ENCODE results near the gene EVA1C.

DNA sequence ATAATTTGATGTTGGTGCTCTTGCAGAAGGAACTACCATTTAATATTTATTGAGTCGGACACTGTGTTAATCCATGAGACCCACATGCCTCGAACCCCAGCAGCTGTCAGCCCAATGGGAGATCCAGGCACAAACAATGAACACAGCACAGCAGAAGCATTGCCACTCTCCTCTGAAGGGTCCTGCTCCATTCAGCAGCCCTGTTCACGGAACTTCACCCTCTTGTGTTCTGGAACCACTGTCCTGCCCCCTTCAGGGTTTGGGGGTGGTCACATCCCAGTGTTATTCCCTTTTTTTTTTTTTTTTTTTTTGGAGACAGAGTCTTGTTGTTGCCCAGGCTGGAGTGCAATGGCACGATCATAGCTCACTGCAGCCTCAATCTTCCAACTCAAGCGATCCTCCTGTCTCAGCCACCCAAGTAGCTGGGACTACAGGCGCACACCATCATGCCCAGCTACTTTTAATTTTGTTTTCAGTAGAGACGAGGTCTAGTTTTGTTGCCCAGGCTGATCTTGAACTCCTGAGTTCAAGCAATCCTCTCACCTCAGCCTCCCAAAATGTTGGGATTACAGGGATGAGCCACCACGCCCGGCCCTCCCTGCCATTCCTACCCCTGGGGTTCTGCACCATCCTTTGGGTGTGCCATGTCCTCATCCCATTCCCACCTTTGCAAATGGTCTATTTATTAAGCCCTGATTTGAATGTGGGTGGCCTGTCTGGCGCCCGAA is 70.2 kb downstream of the EVA1C start:
- TF ChIP-seq, protein P1, sequence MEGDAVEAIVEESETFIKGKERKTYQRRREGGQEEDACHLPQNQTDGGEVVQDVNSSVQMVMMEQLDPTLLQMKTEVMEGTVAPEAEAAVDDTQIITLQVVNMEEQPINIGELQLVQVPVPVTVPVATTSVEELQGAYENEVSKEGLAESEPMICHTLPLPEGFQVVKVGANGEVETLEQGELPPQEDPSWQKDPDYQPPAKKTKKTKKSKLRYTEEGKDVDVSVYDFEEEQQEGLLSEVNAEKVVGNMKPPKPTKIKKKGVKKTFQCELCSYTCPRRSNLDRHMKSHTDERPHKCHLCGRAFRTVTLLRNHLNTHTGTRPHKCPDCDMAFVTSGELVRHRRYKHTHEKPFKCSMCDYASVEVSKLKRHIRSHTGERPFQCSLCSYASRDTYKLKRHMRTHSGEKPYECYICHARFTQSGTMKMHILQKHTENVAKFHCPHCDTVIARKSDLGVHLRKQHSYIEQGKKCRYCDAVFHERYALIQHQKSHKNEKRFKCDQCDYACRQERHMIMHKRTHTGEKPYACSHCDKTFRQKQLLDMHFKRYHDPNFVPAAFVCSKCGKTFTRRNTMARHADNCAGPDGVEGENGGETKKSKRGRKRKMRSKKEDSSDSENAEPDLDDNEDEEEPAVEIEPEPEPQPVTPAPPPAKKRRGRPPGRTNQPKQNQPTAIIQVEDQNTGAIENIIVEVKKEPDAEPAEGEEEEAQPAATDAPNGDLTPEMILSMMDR (IDR thresholded peaks at IDR 0.05; ENCODE audit: low read depth, low read length): no peak
- TF ChIP-seq EZH2phosphoT487 (IDR thresholded peaks at IDR 0.05; ENCODE audit: low read depth): no peak

All from OCI-LY3 (cell line).